Fibroblast of pulmonary artery (primary cell): ENCODE measurements around the gene POLR1F.
A peak's percentile ranks its signal among the peaks of the same experiment; 100 is the strongest.

Experiments
- DNase-seq: peaks from one replicate; pipeline ENCODE4 v3.0.0-alpha.2; 2010; ENCODE audit warnings: low read depth
- H3K4me3 ChIP-seq: replicated peaks from 2 replicates; pipeline ENCODE4 v1.5.1; 2011; ENCODE audit warnings: low read depth, mild to moderate bottlenecking, control low read depth, low read length, moderate library complexity
- TF ChIP-seq, protein P1 (sequence below): IDR thresholded peaks from 2 replicates; pipeline ENCODE4 v1.5.1; 2011; ENCODE audit warnings: mild to moderate bottlenecking, control low read depth, low read length, inconsistent platforms; ENCODE audit errors: missing control alignments

Gene POLR1F, protein sequence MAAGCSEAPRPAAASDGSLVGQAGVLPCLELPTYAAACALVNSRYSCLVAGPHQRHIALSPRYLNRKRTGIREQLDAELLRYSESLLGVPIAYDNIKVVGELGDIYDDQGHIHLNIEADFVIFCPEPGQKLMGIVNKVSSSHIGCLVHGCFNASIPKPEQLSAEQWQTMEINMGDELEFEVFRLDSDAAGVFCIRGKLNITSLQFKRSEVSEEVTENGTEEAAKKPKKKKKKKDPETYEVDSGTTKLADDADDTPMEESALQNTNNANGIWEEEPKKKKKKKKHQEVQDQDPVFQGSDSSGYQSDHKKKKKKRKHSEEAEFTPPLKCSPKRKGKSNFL

DNA sequence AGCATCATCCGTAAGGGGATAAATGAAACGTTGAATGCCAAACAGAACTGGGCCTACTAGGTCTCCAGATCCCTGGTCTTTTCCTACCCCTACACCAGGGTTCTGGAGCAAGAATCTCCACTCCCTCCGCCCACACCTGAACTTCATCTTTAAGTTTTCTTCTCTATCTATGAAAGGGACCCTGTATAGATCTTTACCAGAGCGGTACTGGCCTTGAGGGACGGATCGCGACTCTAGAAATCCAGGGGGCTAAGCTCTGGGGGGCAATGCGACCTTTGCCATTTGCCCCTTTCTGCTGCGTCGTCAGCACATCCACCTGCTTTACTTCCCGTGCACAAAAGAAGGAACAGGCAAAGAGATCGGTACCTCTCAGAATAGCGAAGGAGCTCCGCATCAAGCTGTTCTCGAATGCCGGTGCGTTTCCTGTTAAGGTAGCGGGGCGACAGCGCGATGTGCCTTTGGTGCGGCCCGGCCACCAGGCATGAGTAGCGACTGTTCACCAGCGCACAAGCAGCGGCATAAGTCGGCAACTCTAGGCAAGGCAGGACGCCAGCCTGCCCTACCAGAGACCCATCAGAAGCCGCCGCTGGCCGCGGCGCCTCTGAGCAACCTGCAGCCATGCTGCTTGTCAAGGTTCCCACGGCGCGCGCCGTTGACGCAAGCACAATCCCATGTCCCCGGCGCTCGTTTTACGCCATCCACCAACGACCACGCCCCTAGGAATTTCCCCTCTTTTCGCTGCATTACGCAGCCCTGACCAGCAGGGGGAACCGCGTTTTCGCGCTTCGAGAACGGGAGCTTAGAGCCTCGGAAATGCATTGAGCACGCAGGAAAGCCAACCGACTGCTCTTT lies at the start of gene POLR1F:
POLR1F (minus strand) TSS at position 641 of the 852 bp plus-strand sequence; CDS start at position 620, 21 bp downstream.
- peak within 1 kb of the TSS; percentile 93 for H3K4me3 ChIP-seq
- TF ChIP-seq, protein P1, sequence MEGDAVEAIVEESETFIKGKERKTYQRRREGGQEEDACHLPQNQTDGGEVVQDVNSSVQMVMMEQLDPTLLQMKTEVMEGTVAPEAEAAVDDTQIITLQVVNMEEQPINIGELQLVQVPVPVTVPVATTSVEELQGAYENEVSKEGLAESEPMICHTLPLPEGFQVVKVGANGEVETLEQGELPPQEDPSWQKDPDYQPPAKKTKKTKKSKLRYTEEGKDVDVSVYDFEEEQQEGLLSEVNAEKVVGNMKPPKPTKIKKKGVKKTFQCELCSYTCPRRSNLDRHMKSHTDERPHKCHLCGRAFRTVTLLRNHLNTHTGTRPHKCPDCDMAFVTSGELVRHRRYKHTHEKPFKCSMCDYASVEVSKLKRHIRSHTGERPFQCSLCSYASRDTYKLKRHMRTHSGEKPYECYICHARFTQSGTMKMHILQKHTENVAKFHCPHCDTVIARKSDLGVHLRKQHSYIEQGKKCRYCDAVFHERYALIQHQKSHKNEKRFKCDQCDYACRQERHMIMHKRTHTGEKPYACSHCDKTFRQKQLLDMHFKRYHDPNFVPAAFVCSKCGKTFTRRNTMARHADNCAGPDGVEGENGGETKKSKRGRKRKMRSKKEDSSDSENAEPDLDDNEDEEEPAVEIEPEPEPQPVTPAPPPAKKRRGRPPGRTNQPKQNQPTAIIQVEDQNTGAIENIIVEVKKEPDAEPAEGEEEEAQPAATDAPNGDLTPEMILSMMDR = peak; percentile 86

DNA sequence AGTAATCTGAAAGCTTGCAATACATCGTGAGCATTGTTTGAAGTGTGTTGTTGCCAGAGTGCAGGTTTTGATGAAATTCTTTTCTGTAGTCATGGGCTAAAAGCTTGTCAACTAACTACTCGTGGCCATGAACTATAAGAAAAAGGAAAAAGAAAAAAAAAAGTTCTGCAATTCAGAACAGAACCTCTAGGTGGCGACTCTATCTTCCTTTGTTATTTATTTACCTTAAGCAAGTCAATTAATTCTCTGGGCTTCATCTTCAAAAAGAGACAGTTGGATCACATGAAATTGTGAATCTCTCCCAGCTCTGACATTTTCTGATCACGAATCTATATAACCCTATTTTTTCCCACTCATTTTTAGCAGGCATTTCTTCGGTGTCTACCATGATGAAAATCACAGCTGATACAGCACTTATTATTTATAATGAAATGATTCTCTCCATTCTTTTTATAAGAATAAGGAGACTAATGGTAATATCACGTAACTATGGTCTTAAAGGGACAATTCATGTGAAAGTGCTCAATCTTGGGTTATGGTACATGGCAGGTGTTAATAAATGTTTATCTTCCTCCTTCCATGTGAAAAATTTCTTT lies 45.8 kb upstream of the POLR1F start:
- TF ChIP-seq, protein P1 = peak; percentile 72
- peak; percentile 68 for DNase-seq
- no peak overlapping the region for H3K4me3 ChIP-seq

More for the DNA sequence above, at the start of gene POLR1F:
- DNase-seq = peak; percentile 97

DNA sequence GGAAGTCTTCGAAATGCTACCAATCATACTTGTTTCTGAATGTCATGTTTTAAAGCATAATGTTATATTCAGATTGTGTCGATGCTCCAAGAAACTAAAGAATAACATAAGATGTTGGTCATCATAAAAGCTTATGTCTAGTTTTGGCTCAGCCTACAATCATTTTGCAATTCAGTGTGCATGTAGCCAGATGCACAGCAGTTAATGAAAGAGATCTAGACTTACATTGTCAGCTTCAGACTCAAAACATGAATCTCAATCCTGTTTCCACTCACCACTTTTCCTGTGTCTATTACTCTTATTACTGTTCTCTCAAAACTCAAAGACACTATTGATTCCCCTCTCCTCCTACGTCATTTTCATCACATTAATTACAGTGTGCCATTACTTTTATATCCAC lies 43.2 kb upstream of the POLR1F start:
- TF ChIP-seq, protein P1 = no peak
- H3K4me3 ChIP-seq = no peak overlapping the region
- no peak for DNase-seq

DNA sequence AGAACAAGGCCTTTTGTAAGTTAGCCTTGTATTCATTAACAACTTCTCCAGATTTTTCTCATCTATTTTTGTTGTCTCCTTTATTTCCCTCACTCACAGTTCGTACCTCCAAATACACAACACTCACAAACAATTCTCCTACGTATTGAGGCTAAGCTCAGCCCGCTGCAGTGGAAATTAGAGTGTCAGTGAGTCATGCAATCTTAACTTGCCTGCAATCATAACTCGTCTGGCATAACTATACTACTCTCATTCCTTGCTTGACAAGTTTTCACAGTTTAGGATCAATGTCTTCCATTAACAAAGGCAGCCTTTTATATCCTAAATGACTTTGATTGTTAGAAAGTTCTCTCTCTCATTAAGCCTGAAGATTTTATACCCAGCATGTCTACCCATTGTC lies 40.8 kb upstream of the POLR1F start:
- peak; percentile 14 for DNase-seq
- H3K4me3 ChIP-seq = no peak overlapping the region
- TF ChIP-seq, protein P1 = no peak

DNA sequence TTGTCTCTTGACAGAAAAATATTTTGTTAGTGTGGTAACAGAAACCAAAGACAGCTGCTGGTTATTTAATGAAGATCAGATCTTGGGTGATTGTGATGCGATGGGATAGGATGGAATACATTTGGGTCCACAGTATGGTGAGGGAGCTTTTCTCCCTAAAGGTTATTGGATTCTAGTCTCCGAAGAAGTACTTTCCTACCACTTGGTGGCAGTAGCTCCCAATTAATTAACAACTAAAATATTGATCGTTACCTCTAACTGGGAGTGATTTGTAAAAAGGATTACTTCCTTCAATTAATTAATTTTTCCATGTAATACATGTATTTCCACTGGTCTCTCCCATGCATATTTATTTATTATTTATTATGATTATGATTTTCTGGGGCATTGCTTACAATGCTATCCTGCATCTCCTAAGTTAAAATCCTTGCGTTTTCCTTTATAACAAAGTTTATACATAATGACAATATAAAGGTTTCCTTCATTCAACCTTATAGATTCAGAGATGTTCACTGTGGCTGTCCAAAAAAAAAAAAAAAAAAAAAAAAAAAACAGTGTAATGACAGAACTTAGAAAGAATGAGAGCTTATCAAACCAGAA lies 39.0 kb upstream of the POLR1F start:
- TF ChIP-seq, protein P1 = peak; percentile 66
- no peak overlapping the region for H3K4me3 ChIP-seq
- DNase-seq = peak; percentile 59

DNA sequence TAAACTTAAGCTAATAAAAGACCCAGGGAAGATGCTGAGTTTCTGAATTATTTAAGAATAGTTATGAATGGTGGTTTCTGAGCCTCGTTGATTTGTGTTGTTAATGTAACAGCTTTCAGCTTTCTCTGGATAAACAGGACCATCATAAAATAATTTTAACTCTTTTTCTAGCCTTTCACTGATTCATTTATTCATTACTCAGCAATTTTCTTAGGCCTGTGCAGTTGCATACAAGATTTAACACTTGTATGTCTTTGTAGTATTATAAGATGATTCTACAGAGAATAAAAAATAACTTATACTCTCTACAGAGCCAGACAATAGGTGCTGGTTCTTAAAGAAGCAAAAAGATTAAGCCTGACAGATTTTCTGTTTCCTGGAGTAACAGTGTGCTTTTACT lies 35.2 kb upstream of the POLR1F start:
- H3K4me3 ChIP-seq = no peak overlapping the region
- TF ChIP-seq, protein P1 = no peak
- DNase-seq = no peak
